Heart right ventricle (tissue), 16 donors: ENCODE results near the gene CNOT8. TPM values are rescaled to one million over a fixed set of nuclear protein-coding genes. Genes with fewer than 3 reads are reported as not detected.
A peak's percentile ranks its signal among the peaks of the same experiment; 100 is the strongest.

Source experiments
- ATAC-seq, 8 donors: fragments of 200-7000 bp; cut with Tn5 transposase; one replicate each; pipeline ENCODE4 v1.9.1; 2020; ENCODE audit warnings: mild to moderate bottlenecking in 8 of 8, moderate library complexity in 8 of 8, moderate number of reproducible peaks in 1 of 8
- DNase-seq, 2 donors: peaks; one replicate each; pipeline ENCODE4 v3.0.0-alpha.2; 2020
- H3K27ac ChIP-seq, 10 donors: fragments of 200-600 bp; sonication (generic) in 2 of 10; one replicate each; pipeline versions ENCODE4 v1.5.0 to v1.8.0; 2020 to 2022; ENCODE audit warnings: mild to moderate bottlenecking in 3 of 10
- H3K27me3 ChIP-seq, 7 donors: fragments of 200-600 bp; one replicate each; pipeline ENCODE4 v1.8.0; 2021 to 2022; ENCODE audit warnings: mild to moderate bottlenecking in 2 of 7
- H3K36me3 ChIP-seq, 9 donors: fragments of 200-600 bp; sonication (generic) in 1 of 9; one replicate each; pipeline versions ENCODE4 v1.5.0 to v1.8.0; 2020 to 2022; ENCODE audit warnings: mild to moderate bottlenecking in 2 of 9
- H3K4me1 ChIP-seq, 9 donors: fragments of 200-600 bp; sonication (generic) in 1 of 9; one replicate each; pipeline versions ENCODE4 v1.5.0 to v1.8.0; 2020 to 2022; ENCODE audit warnings: mild to moderate bottlenecking in 4 of 9
- H3K4me3 ChIP-seq, 10 donors: fragments of 200-600 bp; sonication (generic) in 2 of 10; one replicate each; pipeline versions ENCODE4 v1.5.0 to v1.8.0; 2020 to 2022; ENCODE audit warnings: mild to moderate bottlenecking in 7 of 10, moderate library complexity in 2 of 10
- H3K9me3 ChIP-seq, 11 donors: fragments of 200-600 bp in 10 of 11; sonication (generic) in 2 of 11; one replicate each; pipeline versions ENCODE4 v1.5.0 to v1.8.0; 2013 to 2022; ENCODE audit warnings: mild to moderate bottlenecking in 2 of 11, control low read depth in 1 of 11, moderate library complexity in 1 of 11
- WGBS, 2 donors: extraction: QIAGEN DNeasy Blood & Tissue Kit; methylation state at CpG; one replicate each; pipeline ENCODE4 v1.1.7; 2013; ENCODE audit warnings: inconsistent platforms in 1 of 2; 5-methylcytosine and 5-hydroxymethylcytosine counted together
- intact Hi-C, 10 donors: fragments of 100-400 bp; cut with DNase I; formaldehyde crosslinking; loops; one replicate each; pipeline versions ENCODE4 v1.11.1 to v1.14.2; 2022
- polyA plus RNA-seq, 2 donors: library from polyadenylated mRNA; stranded (reverse); fragments of 200-250 nt; gene quantifications; one replicate each; pipeline ENCODE4 v1.2.3, GENCODE V29; 2013
- total RNA-seq, 10 donors: library from RNA; stranded (reverse); fragmentation: NEBNext Ultra II Directional in 3 of 10; extraction: Animal tissue kit (Norgen Biotek cat#: 25700) in 3 of 10; gene quantifications; one replicate each; pipeline versions ENCODE4 v1.2.1 to v1.2.4, GENCODE V29; 2021 to 2023
- TF ChIP-seq, protein P1 (sequence below), 9 donors: fragments of 200-600 bp; sonication (generic) in 2 of 9; IDR thresholded peaks; one replicate each; pipeline versions ENCODE4 v1.5.0 to v1.8.0; 2021 to 2022; ENCODE audit warnings: antibody characterized with exemption in 9 of 9, mild to moderate bottlenecking in 5 of 9, moderate library complexity in 1 of 9
- donor health status: Arrhythmogenic right ventricular cardiomyopathy.
- donor health status: ischemic (EF 13 %, LVEDD 7.1; RV severe dilation, severe dysfunction).
- donor health status: healthy with polysubstance abuse.
- donor health status: DM: no; HTN: yes; CAD: no.
- donor health status: DM: no; HTN: no; CAD: no.
- donor health status: ischemic (EF 25% LVEDD 6.9; RV normal size, moderate dysfunction).
- donor health status: ischemic (EF 25% LVEDD 5.7; RV mildly dilated, moderate dysfunction).
- donor health status: healthy.
- donor health status: DM: yes; HTN: yes; CAD: no.
- donor health status: Ischemic cardiomyopathy.
- donor health status: ischemic (EF 35%, LVEDD 5.7; RV mildly dilated, moderate dysfunction).
- donor health status: nonischemic (EF 11% LVEDD 7.7; RV severe dilation, severe dysfunction).
- donor health status: DM: yes; HTN: yes; CAD: no.
- donor health status: PGD.
- donor health status: ischemic (EF 29% LVEDD 5.4; RV normal size, mild dysfunction).
- donor health status: nonischemic (EF 23%, LVEDD 6.1; RV moderate dilation, normal function).

Gene CNOT8
- total and polyA plus RNA-seq, 12 donors: 20.9 to 29.8 (median 22.1) TPM

DNA sequence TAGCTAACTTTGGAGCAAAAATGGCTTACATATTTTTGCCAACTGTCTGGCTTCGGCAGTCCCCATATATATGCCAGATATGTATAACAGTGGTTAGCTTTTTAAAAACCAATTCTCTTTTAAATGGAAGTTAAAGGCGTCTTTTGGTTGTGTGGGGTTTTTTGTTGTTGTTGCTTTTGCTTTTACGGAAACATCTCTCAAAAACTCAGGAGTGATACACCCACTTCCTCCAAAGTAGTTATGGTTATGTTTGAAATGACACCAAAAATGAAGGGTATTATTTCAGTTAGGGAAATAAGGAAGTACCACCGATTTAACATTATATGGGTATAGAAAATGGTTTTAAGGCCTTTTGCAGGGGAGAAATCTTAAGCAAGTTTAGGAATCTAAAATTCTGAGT is 2.3 kb downstream of the CNOT8 start:
- Histone ChIP-seq H3K27me3 (no peaks in the 10 kb centered on the region), H3K4me3 (peak overlapping the region in 7 of 10 donors; percentile 71 to 84 (median 82)), H3K27ac (peak overlapping the region in 6 of 10 donors; percentile 9 to 100 (median 99)), H3K4me1 (peaks cover 5 to 56% (median 43%) of the 10 kb centered on the region in 9 donors), H3K9me3 (no peaks in the 10 kb centered on the region), H3K36me3 (peaks cover 0 to 28% (median 6%) of the 10 kb centered on the region in 9 donors)
- intact Hi-C loops: loop anchor here in 2 of 10 donors (5.0 to 10.0 kb wide), 2 partner anchors 54 to 77 kb away; partner anchors contain the start of gene GEMIN5 (in 1 of the 2)
- TF ChIP-seq, protein P1, sequence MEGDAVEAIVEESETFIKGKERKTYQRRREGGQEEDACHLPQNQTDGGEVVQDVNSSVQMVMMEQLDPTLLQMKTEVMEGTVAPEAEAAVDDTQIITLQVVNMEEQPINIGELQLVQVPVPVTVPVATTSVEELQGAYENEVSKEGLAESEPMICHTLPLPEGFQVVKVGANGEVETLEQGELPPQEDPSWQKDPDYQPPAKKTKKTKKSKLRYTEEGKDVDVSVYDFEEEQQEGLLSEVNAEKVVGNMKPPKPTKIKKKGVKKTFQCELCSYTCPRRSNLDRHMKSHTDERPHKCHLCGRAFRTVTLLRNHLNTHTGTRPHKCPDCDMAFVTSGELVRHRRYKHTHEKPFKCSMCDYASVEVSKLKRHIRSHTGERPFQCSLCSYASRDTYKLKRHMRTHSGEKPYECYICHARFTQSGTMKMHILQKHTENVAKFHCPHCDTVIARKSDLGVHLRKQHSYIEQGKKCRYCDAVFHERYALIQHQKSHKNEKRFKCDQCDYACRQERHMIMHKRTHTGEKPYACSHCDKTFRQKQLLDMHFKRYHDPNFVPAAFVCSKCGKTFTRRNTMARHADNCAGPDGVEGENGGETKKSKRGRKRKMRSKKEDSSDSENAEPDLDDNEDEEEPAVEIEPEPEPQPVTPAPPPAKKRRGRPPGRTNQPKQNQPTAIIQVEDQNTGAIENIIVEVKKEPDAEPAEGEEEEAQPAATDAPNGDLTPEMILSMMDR (IDR thresholded peaks at IDR 0.05): no peak
- no peak for ATAC-seq
- no peak for DNase-seq
- WGBS, 2 donors: 40 to 57% methylated on average over 4 of the region's 4 CpGs

- TF ChIP-seq, protein P1 (IDR thresholded peaks at IDR 0.05): no peak
- H3K27ac ChIP-seq: peak overlapping the region in 2 of 10 donors; percentile 38 to 99
- DNase-seq (no peak), ATAC-seq (no peak)
- intact Hi-C loops: loop anchor here in 2 of 10 donors (5.0 to 10.0 kb wide), 2 partner anchors 53 to 75 kb away; partner anchors contain the start of gene GEMIN5 (in 1 of the 2)
- no peaks in the 10 kb centered on the region for H3K9me3 ChIP-seq
- peaks cover 0 to 40% (median 11%) of the 10 kb centered on the region in 9 donors for H3K36me3 ChIP-seq
- peaks cover 5 to 56% (median 37%) of the 10 kb centered on the region in 9 donors for H3K4me1 ChIP-seq
- no peak overlapping the region for H3K4me3 ChIP-seq
- no peaks in the 10 kb centered on the region for H3K27me3 ChIP-seq
- WGBS, 2 donors: 76 to 83% methylated on average over 8 of the region's 8 CpGs
These were observed 3.5 kb downstream of the CNOT8 start for GRCh38 chr5:154861946-154862345.

- intact Hi-C loops: loop anchor here in 2 of 10 donors (5.0 to 10.0 kb wide), 2 partner anchors 52 to 75 kb away; partner anchors contain the start of gene GEMIN5 (in 1 of the 2)
- no peaks in the 10 kb centered on the region for H3K27me3 ChIP-seq
- ATAC-seq: no peak
- peaks cover 0 to 48% (median 11%) of the 10 kb centered on the region in 9 donors for H3K36me3 ChIP-seq
- WGBS, 2 donors: 84 to 94% methylated on average over 2 of the region's 2 CpGs
- H3K9me3 ChIP-seq: no peaks in the 10 kb centered on the region
- no peak overlapping the region for H3K27ac ChIP-seq
- no peak overlapping the region for H3K4me3 ChIP-seq
- TF ChIP-seq, protein P1 (IDR thresholded peaks at IDR 0.05): no peak
- H3K4me1 ChIP-seq: peaks cover 5 to 49% (median 34%) of the 10 kb centered on the region in 9 donors
- no peak for DNase-seq
These were observed 4.3 kb downstream of the CNOT8 start for GRCh38 chr5:154862766-154863165.

DNA sequence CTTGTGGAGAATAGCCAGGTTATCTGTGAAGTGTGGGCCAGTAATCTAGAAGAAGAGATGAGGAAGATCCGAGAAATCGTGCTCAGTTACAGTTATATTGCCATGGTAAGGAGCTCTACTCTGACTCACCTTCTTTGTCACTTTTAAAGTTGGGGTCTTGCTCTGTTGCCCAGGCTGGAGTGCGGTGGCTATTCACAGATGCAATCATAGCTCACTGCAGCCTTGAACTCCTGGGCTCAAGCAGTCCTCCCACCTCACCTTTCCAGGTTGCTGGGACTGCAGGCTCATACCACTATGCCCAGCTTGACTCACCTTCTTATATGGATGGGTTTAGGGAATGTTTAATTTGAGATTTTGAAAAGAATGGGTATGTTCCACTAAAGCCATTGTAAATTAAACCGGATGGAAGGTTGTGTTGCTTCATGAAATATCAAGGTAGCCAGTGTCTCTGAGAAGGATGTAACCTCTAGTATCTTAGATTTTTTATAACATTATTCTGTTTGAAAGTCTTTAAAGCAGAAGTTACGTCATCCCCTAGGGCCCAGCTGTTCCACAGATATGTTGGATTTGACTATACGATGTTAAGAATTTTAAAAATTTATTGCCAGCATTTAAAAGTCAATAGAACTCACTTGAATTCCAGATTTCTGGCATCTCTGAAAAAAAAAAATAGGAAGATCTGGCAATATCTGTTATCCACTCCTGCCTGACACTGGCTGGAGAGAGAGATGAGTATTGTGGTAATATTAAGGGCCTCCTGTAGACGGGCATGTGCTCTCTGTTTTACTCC is 5.1 kb downstream of the CNOT8 start:
- H3K4me3 ChIP-seq: no peak overlapping the region
- H3K27ac ChIP-seq: no peak overlapping the region
- H3K36me3 ChIP-seq: peaks cover 0 to 56% (median 11%) of the 10 kb centered on the region in 9 donors
- ATAC-seq (no peak), DNase-seq (no peak)
- intact Hi-C loops: loop anchor here in 2 of 10 donors (5.0 to 10.0 kb wide), 2 partner anchors 51 to 74 kb away; partner anchors contain the start of gene GEMIN5 (in 1 of the 2)
- H3K27me3 ChIP-seq: no peaks in the 10 kb centered on the region
- TF ChIP-seq, protein P1 (IDR thresholded peaks at IDR 0.05): no peak
- no peaks in the 10 kb centered on the region for H3K9me3 ChIP-seq
- H3K4me1 ChIP-seq: peaks cover 5 to 49% (median 34%) of the 10 kb centered on the region in 9 donors
- 91 to 93% methylated on average over 7 of the region's 7 CpGs for WGBS, 2 donors
